HepG2 (cell line): ENCODE measurements around the gene YPEL4. TPM values are rescaled to one million over a fixed set of nuclear protein-coding genes. Genes with fewer than 3 reads are reported as not detected.
A peak's percentile ranks its signal among the peaks of the same experiment; 100 is the strongest.

Experiments used
- ARID2 ChIP-seq: sonication (generic); formaldehyde crosslinking; IDR thresholded peaks from 2 replicates; pipeline ENCODE4 v1.8.1; 2022; ENCODE audit warnings: mild to moderate bottlenecking, missing genetic modification reagents, borderline replicate concordance
- ESRRA ChIP-seq: sonication (generic); formaldehyde crosslinking; IDR thresholded peaks from 2 replicates; pipeline ENCODE4 v1.5.1; 2020; ENCODE audit warnings: mild to moderate bottlenecking, low read depth, missing genetic modification reagents
- FOSL2 ChIP-seq: sonication (generic); formaldehyde crosslinking; IDR thresholded peaks from 2 replicates; pipeline ENCODE4 v1.4.0; 2020; ENCODE audit warnings: missing genetic modification reagents
- FOXK2 ChIP-seq: fragments of 450-650 bp; IDR thresholded peaks from 2 replicates; pipeline ENCODE4 v1.6.1; 2016
- GLI4 ChIP-seq: sonication (generic); formaldehyde crosslinking; IDR thresholded peaks from 2 replicates; pipeline ENCODE4 v1.5.1; 2020; ENCODE audit warnings: missing genetic modification reagents, mild to moderate bottlenecking, moderate library complexity, borderline replicate concordance
- NPAS2 ChIP-seq: sonication (generic); formaldehyde crosslinking; IDR thresholded peaks from 2 replicates; pipeline ENCODE4 v1.8.0; 2022; ENCODE audit warnings: mild to moderate bottlenecking, missing genetic modification reagents, borderline replicate concordance
- NR2F1 ChIP-seq, 2 experiments: fragments of 450-650 bp in 1 of 2; formaldehyde crosslinking in 1 of 2; IDR thresholded peaks; 2 replicates each; pipeline versions ENCODE4 v1.5.0 to v1.6.1; 2016 to 2020; ENCODE audit warnings: mild to moderate bottlenecking in 1 of 2, missing compliant biosample characterization in 1 of 2, missing genetic modification reagents in 1 of 2, moderate library complexity in 1 of 2
- NR2F2 ChIP-seq: IDR thresholded peaks from 2 replicates; pipeline ENCODE4 v1.6.1; 2012; ENCODE audit warnings: low read depth, inconsistent platforms, borderline replicate concordance
- POGK ChIP-seq: sonication (generic); formaldehyde crosslinking; conservative IDR thresholded peaks from 2 replicates; pipeline ENCODE4 v1.8.0; 2022; ENCODE audit warnings: mild to moderate bottlenecking, moderate library complexity, missing genetic modification reagents
- RORA ChIP-seq: sonication (generic); formaldehyde crosslinking; IDR thresholded peaks from 2 replicates; pipeline ENCODE4 v1.5.0; 2020; ENCODE audit warnings: mild to moderate bottlenecking, missing genetic modification reagents, moderate library complexity
- SRSF1 ChIP-seq: fragments of 200-400 bp; formaldehyde crosslinking; optimal IDR thresholded peaks from 2 replicates; pipeline ENCODE3; 2017; ENCODE audit warnings: mild to moderate bottlenecking, low read depth, low read length, moderate library complexity
- TERF1 ChIP-seq: sonication (generic); formaldehyde crosslinking; IDR thresholded peaks from 2 replicates; pipeline ENCODE4 v1.8.0; 2022; ENCODE audit warnings: mild to moderate bottlenecking, missing genetic modification reagents, moderate library complexity
- THAP8 ChIP-seq: sonication (generic); formaldehyde crosslinking; IDR thresholded peaks from 2 replicates; pipeline ENCODE4 v1.5.1; 2020; ENCODE audit warnings: missing genetic modification reagents, mild to moderate bottlenecking, borderline replicate concordance
- ZKSCAN5 ChIP-seq: sonication (generic); formaldehyde crosslinking; IDR thresholded peaks from 2 replicates; pipeline ENCODE4 v1.5.1; 2020; ENCODE audit warnings: mild to moderate bottlenecking, missing genetic modification reagents
- ZNF160 ChIP-seq: sonication (generic); formaldehyde crosslinking; IDR thresholded peaks from 2 replicates; pipeline ENCODE4 v1.8.0; 2022; ENCODE audit warnings: mild to moderate bottlenecking, inconsistent platforms, missing genetic modification reagents
- ZNF234 ChIP-seq: sonication (generic); formaldehyde crosslinking; conservative IDR thresholded peaks from 2 replicates; pipeline ENCODE4 v1.5.1; 2020; ENCODE audit warnings: mild to moderate bottlenecking, missing genetic modification reagents
- ZNF253 ChIP-seq: sonication (generic); formaldehyde crosslinking; IDR thresholded peaks from 2 replicates; pipeline ENCODE4 v1.8.0; 2022; ENCODE audit warnings: mild to moderate bottlenecking, missing genetic modification reagents, borderline replicate concordance
- ZNF44 ChIP-seq: sonication (generic); formaldehyde crosslinking; IDR thresholded peaks from 2 replicates; pipeline ENCODE4 v1.5.1; 2020; ENCODE audit warnings: mild to moderate bottlenecking, missing genetic modification reagents
- ZNF558 ChIP-seq: sonication (generic); formaldehyde crosslinking; IDR thresholded peaks from 2 replicates; pipeline ENCODE4 v1.9.0; 2022; ENCODE audit warnings: mild to moderate bottlenecking, missing genetic modification reagents, borderline replicate concordance
- ZNF570 ChIP-seq: sonication (generic); formaldehyde crosslinking; IDR thresholded peaks from 2 replicates; pipeline ENCODE4 v1.4.0; 2020; ENCODE audit warnings: mild to moderate bottlenecking, missing genetic modification reagents, borderline replicate concordance
- ZNF597 ChIP-seq: sonication (generic); formaldehyde crosslinking; IDR thresholded peaks from 2 replicates; pipeline ENCODE4 v1.5.0; 2020; ENCODE audit warnings: missing genetic modification reagents
- ZNF629 ChIP-seq: sonication (generic); formaldehyde crosslinking; conservative IDR thresholded peaks from 2 replicates; pipeline ENCODE4 v1.5.0; 2020; ENCODE audit warnings: missing genetic modification reagents
- ZNF674 ChIP-seq: sonication (generic); formaldehyde crosslinking; IDR thresholded peaks from 2 replicates; pipeline ENCODE4 v1.5.0; 2020; ENCODE audit warnings: low read depth, mild to moderate bottlenecking, missing genetic modification reagents
- ZNF891 ChIP-seq: sonication (generic); formaldehyde crosslinking; IDR thresholded peaks from 2 replicates; pipeline ENCODE4 v1.5.0; 2020; ENCODE audit warnings: mild to moderate bottlenecking, missing genetic modification reagents
- polyA plus RNA-seq, 8 experiments: library from polyadenylated mRNA; depleted of rRNA in 3 of 8; stranded (reverse) in 7 of 8; unstranded in 1 of 8; fragments of >200 nt; fragmentation: Illumina TruSeq in 4 of 8; extraction: Trizol in 4 of 8; gene quantifications; 2 replicates each; pipeline versions ENCODE4 v1.2.1 to v1.2.3, GENCODE V29; 2011 to 2016; ENCODE audit warnings: low read depth in 4 of 8, missing spikeins in 1 of 8, mixed read lengths in 1 of 8; ENCODE audit not compliant: insufficient read depth in 1 of 8
- total RNA-seq, 5 experiments: library from RNA; depleted of rRNA; stranded (reverse); fragments of >200 nt; fragmentation: Illumina TruSeq; extraction: Trizol; gene quantifications; 2 replicates each; pipeline ENCODE4 v1.2.3, GENCODE V29; 2016; ENCODE audit warnings: low read depth in 1 of 5
- TF ChIP-seq, protein P1 (sequence below): sonication (generic); formaldehyde crosslinking; IDR thresholded peaks from 2 replicates; pipeline ENCODE4 v1.8.1; 2023; ENCODE audit warnings: missing genetic modification reagents, mild to moderate bottlenecking, borderline replicate concordance

YPEL4 gene
- total and polyA plus RNA-seq, 2 of the 13 experiments (the other 11 are each of a cell fraction or from before 2014, with no cell fraction given) = 0.04 TPM; not detected in 1

GRCh38 chr11:57667117-57667735 is 17.5 kb upstream of the YPEL4 start (continued):
- TF ChIP-seq ZNF558 = no peak
- TF ChIP-seq NPAS2 = no peak
- TF ChIP-seq RORA (CRISPR knock-in tag) = no peak
- no peak for TF ChIP-seq ZNF570 (CRISPR knock-in tag)
- no peak for TF ChIP-seq ARID2 (CRISPR knock-in tag)
- no peak for TF ChIP-seq NR2F1 (CRISPR knock-in tag; IDR thresholded peaks at IDR 0.05)
- TF ChIP-seq ZNF891 (CRISPR knock-in tag) = 0 out of 2 replicates have a peak, but pooled peaks have one; percentile 20
- peak; percentile 57; the same call in 1 of the 2 replicates for TF ChIP-seq NR2F2
- TF ChIP-seq ZNF597 (CRISPR knock-in tag) = no peak
- no peak for TF ChIP-seq ESRRA (CRISPR knock-in tag)
- TF ChIP-seq ZNF674 (CRISPR knock-in tag) = no peak
- no peak for TF ChIP-seq ZNF629
- TF ChIP-seq, protein P1, sequence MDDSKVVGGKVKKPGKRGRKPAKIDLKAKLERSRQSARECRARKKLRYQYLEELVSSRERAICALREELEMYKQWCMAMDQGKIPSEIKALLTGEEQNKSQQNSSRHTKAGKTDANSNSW = no peak
- no peak for TF ChIP-seq ZNF160 (CRISPR knock-in tag)
- no peak for TF ChIP-seq ZNF234 (CRISPR knock-in tag)
- no peak for TF ChIP-seq ZNF44
- TF ChIP-seq THAP8 = no peak
- TF ChIP-seq TERF1 = no peak
- no peak; the same call in 1 of the 2 replicates for TF ChIP-seq POGK
- no peak for TF ChIP-seq FOSL2 (CRISPR knock-in tag)
- TF ChIP-seq ZNF253 = no peak
- TF ChIP-seq ZKSCAN5 = no peak
- no peak for TF ChIP-seq SRSF1
- TF ChIP-seq GLI4 (CRISPR knock-in tag) = no peak
- TF ChIP-seq FOXK2 = peak; percentile 98
